Esophagus squamous epithelium (tissue), 4 donors: ENCODE measurements around the gene CTNNA2.

ENCODE experiments used
- CTCF ChIP-seq, 6 experiments: fragments of 450-650 bp in 4 of 6; fragments of 200-600 bp in 2 of 6; sonication (generic) in 2 of 6; IDR thresholded peaks; one replicate each; pipeline ENCODE4 v1.5.1; 2016 to 2019; ENCODE audit warnings: antibody characterized with exemption in 6 of 6, mild to moderate bottlenecking in 4 of 6, moderate library complexity in 4 of 6
- POLR2A ChIP-seq, 4 donors: fragments of 450-650 bp; IDR thresholded peaks; one replicate each; pipeline ENCODE4 v1.6.1; 2017; ENCODE audit warnings: antibody characterized with exemption in 4 of 4, mild to moderate bottlenecking in 4 of 4, moderate library complexity in 3 of 4

GRCh38 chr2:79620679-79621078, 107.8 kb downstream of the CTNNA2 start:
- TF ChIP-seq POLR2A (IDR thresholded peaks at IDR 0.05), result no peak
- no peak for TF ChIP-seq CTCF (IDR thresholded peaks at IDR 0.05)
